ENCODE measurements around the gene TNIK.

Gene TNIK

DNA sequence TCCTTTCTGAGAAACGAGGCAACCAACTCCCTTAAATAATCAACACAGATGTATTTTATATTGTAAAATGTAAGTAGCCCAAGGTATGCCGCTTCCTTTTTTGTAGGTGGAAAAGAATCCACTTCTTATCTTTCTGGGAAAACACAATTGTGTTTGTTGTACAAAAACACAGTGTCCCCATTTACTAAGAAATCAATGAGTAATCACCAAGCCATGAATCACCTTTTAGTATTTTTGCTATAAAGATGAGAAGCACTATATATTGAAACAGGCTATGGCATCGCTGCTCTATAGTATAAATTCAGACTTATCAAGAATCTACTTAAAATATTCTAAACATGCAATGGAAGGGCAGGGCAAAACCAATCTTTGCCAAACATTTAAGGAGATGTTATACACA, 104.0 kb downstream of the TNIK start:
- Histone ChIP-seq H3K4me3 (ENCODE audit: low read length) (no peak overlapping the region), H3K27me3 (replicated peaks; ENCODE audit: control insufficient read depth, insufficient read depth, low read length) (peaks cover 4% of the 10 kb centered on the region), H3K4me1 (ENCODE audit: control insufficient read depth, insufficient read depth, low read length) (peaks cover 26% of the 10 kb centered on the region), H3K9me3 (ENCODE audit: control insufficient read depth, low read length) (no peaks in the 10 kb centered on the region), H3K36me3 (ENCODE audit: control insufficient read depth, insufficient read depth, low read length, severe bottlenecking) (no peaks in the 10 kb centered on the region), H3K9ac (ENCODE audit: low read length) (no peak overlapping the region)
- DNase-seq (ENCODE audit: low read depth): no peak

DNA sequence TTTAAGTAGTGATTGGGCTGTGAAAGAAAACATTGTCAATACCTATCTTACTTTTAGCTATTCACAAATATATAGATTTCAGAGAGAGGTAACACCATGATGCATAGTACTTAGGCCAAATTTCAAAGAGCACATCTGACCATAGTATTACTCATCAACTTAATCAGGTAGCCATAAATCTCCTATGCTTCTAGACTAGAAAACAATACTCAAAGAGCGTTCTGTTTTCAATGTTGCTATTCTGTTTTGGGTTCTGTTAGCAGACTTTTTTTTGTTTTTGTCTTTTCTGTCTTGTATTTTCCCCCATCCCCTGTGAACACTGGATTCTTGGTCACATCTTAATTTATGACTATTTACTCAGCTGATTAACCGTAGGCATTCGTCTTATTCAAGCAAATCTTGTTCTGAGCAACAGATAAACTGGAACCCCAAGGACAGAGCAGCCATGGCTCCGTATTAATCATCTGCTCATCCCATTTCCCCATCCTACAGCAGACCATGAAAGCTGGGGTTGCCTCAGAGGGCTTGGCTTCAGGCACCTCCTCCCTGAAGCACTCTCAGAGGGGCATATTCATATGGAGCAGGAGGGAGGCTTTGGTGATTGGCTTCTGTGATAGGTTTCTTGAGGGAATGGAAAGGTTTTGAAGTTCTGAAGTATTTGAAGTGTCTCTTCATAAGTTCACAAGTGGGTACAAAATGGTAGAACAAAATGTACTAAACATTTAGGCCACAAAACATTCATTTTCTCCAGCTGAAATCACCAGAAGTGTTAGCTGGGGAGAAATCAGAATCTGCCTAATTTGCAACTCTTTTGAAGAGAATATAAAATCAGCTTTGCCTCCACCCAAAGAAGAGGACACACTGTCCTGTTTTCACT, 105.3 kb downstream of the TNIK start:
- Histone ChIP-seq H3K9ac (ENCODE audit: low read length) (no peak overlapping the region), H3K27me3 (replicated peaks; ENCODE audit: control insufficient read depth, insufficient read depth, low read length) (no peaks in the 10 kb centered on the region), H3K36me3 (ENCODE audit: control insufficient read depth, insufficient read depth, low read length, severe bottlenecking) (no peaks in the 10 kb centered on the region), H3K4me3 (ENCODE audit: low read length) (no peak overlapping the region), H3K9me3 (ENCODE audit: control insufficient read depth, low read length) (no peaks in the 10 kb centered on the region), H3K4me1 (ENCODE audit: control insufficient read depth, insufficient read depth, low read length) (peaks cover 27% of the 10 kb centered on the region)
- DNase-seq (ENCODE audit: low read depth): no peak

DNA sequence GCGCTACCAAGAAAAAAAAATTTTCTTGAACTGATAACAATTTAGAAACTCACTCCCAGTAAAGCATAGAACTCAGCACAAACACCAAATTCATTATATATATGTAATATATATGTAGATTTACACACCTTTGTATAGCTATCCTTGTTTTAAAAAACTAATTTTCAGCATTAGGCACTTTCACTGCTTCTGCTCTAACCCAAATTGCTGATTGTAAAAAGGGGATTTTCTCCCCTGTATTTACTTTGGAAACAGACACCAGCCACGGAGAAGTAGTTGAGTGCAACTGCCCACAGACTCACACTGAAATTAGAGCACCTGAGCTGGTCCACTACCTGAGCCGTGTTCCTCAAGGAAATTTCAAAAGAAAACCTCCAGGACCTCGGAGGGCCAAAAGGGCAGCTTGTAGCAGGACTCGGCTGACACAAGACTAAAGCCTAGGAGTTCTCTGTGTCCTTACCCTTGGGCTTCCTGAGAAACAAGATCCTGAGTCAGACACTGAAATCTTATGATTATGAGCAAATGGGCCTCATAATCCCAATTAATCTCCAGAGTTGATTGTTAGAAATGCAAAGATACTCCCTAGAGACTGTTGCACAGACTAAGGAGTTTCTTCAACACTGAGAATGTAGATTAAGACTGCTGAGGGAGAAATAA, 106.0 kb downstream of the TNIK start:
- Histone ChIP-seq H3K9me3 (ENCODE audit: control insufficient read depth, low read length) (no peaks in the 10 kb centered on the region), H3K9ac (ENCODE audit: low read length) (no peak overlapping the region), H3K4me1 (ENCODE audit: control insufficient read depth, insufficient read depth, low read length) (peaks cover 25% of the 10 kb centered on the region), H3K4me3 (ENCODE audit: low read length) (no peak overlapping the region), H3K27me3 (replicated peaks; ENCODE audit: control insufficient read depth, insufficient read depth, low read length) (no peaks in the 10 kb centered on the region), H3K36me3 (ENCODE audit: control insufficient read depth, insufficient read depth, low read length, severe bottlenecking) (no peaks in the 10 kb centered on the region)
- no peak for DNase-seq (ENCODE audit: low read depth)

DNA sequence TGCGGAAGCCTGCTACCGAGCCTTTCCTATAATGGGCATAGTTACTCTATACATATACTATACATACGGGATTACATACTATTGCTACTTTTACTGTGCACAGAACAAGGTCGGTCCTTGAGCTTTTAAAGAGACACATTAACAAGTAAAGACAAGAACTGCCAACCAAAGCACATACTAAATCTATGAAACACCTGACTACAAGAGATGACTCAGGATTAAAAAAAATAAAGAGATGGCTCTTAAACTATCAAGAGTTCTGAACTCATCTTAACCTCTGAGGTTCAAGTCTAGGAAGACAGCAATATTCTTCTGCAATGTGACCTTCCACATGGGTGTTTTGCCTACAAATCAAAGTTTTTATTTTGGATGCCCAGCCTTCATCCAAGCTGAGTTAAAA, 106.8 kb downstream of the TNIK start:
- Histone ChIP-seq H3K9me3 (ENCODE audit: control insufficient read depth, low read length) (no peaks in the 10 kb centered on the region), H3K4me3 (ENCODE audit: low read length) (no peak overlapping the region), H3K4me1 (ENCODE audit: control insufficient read depth, insufficient read depth, low read length) (peaks cover 23% of the 10 kb centered on the region), H3K27me3 (replicated peaks; ENCODE audit: control insufficient read depth, insufficient read depth, low read length) (no peaks in the 10 kb centered on the region), H3K9ac (ENCODE audit: low read length) (no peak overlapping the region), H3K36me3 (ENCODE audit: control insufficient read depth, insufficient read depth, low read length, severe bottlenecking) (no peaks in the 10 kb centered on the region)
- no peak for DNase-seq (ENCODE audit: low read depth)

DNA sequence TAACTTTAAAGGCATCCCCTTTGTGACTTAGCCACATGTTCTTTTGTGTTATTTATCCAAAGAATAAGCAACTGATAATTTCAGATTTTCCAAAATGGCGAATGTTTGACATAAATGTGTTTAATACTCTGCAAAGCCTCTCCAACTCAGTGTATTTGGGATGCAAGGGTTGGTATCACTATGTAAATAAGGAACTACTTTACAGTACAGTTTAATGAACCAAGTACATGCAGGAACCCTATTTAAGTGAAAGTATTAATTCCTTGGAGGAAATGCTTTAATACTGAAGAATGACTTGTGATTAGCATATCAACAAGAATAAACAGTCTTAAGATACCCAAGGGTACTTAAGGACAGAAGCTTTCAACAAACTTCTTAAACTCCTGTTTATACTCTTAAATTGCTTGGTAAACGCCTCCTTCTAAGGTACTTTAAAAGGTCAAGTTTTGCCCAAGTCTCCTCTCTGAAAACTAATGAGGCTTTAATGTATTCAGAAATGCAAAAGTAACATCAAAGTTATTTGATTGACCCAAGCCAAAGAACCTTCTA, 107.7 kb downstream of the TNIK start:
- H3K4me3 ChIP-seq (ENCODE audit: low read length): no peak overlapping the region
- no peaks in the 10 kb centered on the region for H3K36me3 ChIP-seq (ENCODE audit: control insufficient read depth, insufficient read depth, low read length, severe bottlenecking)
- H3K4me1 ChIP-seq (ENCODE audit: control insufficient read depth, insufficient read depth, low read length): peaks cover 31% of the 10 kb centered on the region
- no peak overlapping the region for H3K9ac ChIP-seq (ENCODE audit: low read length)
- no peak for DNase-seq (ENCODE audit: low read depth)
- H3K27me3 ChIP-seq (replicated peaks; ENCODE audit: control insufficient read depth, insufficient read depth, low read length): no peaks in the 10 kb centered on the region
- H3K9me3 ChIP-seq (ENCODE audit: control insufficient read depth, low read length): no peaks in the 10 kb centered on the region

DNA sequence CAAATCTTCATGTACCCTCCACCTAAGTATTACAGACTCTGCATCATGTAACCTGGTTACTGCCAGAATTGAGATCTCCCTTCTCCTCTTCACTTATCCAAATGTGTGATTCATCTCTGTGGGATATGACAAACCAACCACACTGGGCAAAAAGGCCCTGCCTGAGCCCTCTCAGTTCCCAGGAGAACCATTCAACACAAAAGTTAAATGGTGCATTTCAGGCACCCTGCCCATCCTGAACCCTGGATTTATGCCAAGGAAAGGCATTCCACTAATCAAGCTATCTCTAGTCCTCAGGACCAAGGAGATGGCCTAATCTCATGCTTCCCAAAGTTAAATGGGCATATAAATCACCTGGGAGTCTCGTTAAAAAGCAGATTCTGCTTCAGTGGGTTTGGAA, 108.5 kb downstream of the TNIK start:
- no peaks in the 10 kb centered on the region for H3K9me3 ChIP-seq (ENCODE audit: control insufficient read depth, low read length)
- H3K27me3 ChIP-seq (replicated peaks; ENCODE audit: control insufficient read depth, insufficient read depth, low read length): no peaks in the 10 kb centered on the region
- H3K36me3 ChIP-seq (ENCODE audit: control insufficient read depth, insufficient read depth, low read length, severe bottlenecking): no peaks in the 10 kb centered on the region
- H3K4me1 ChIP-seq (ENCODE audit: control insufficient read depth, insufficient read depth, low read length): peaks cover 36% of the 10 kb centered on the region
- no peak overlapping the region for H3K4me3 ChIP-seq (ENCODE audit: low read length)
- no peak overlapping the region for H3K9ac ChIP-seq (ENCODE audit: low read length)
- DNase-seq (ENCODE audit: low read depth): peak; percentile 49

DNA sequence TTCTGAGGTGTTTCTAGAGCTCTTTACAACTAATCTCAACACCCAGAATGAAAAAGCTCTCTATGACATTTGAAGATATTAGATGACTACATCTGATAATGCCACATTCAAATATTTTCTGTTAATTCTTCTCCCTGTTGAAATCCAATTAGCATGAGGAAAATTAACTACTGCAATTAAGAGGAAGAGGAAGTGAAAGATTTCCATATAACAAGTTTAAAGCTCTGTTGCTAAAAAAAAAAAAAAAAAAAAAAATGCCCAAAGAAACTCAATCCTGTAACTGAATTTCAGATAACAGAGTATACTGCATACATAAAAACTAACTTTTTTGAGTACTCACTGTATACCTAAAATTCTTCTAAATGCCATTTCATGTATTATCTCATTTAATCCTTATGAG, 109.8 kb downstream of the TNIK start:
- no peaks in the 10 kb centered on the region for H3K36me3 ChIP-seq (ENCODE audit: control insufficient read depth, insufficient read depth, low read length, severe bottlenecking)
- H3K27me3 ChIP-seq (replicated peaks; ENCODE audit: control insufficient read depth, insufficient read depth, low read length): no peaks in the 10 kb centered on the region
- H3K4me1 ChIP-seq (ENCODE audit: control insufficient read depth, insufficient read depth, low read length): peaks cover 36% of the 10 kb centered on the region
- H3K4me3 ChIP-seq (ENCODE audit: low read length): no peak overlapping the region
- no peak overlapping the region for H3K9ac ChIP-seq (ENCODE audit: low read length)
- H3K9me3 ChIP-seq (ENCODE audit: control insufficient read depth, low read length): no peaks in the 10 kb centered on the region
- DNase-seq (ENCODE audit: low read depth): no peak

DNA sequence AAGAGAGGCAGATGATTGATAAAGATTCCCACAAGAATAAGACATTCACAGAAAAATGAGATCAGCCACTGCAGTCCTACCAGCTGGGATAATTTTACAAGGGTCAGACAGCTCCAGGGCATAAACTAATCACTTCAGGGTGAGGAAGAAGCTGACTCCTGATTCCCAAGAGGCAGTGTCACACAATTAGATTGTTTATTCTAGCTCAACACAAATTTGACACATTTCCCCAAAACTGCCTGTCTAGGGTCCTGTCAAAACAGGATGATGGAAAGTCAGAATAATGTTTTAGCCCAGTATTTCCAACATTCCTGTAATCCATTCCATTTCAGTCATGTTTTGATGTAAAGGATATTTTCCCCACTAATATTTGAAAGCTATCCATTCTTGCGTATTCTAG, 110.8 kb downstream of the TNIK start:
- Histone ChIP-seq H3K27me3 (replicated peaks; ENCODE audit: control insufficient read depth, insufficient read depth, low read length) (no peaks in the 10 kb centered on the region), H3K4me3 (ENCODE audit: low read length) (no peak overlapping the region), H3K9ac (ENCODE audit: low read length) (no peak overlapping the region), H3K36me3 (ENCODE audit: control insufficient read depth, insufficient read depth, low read length, severe bottlenecking) (no peaks in the 10 kb centered on the region), H3K9me3 (ENCODE audit: control insufficient read depth, low read length) (no peaks in the 10 kb centered on the region), H3K4me1 (ENCODE audit: control insufficient read depth, insufficient read depth, low read length) (peaks cover 26% of the 10 kb centered on the region)
- DNase-seq (ENCODE audit: low read depth): peak; percentile 10

DNA sequence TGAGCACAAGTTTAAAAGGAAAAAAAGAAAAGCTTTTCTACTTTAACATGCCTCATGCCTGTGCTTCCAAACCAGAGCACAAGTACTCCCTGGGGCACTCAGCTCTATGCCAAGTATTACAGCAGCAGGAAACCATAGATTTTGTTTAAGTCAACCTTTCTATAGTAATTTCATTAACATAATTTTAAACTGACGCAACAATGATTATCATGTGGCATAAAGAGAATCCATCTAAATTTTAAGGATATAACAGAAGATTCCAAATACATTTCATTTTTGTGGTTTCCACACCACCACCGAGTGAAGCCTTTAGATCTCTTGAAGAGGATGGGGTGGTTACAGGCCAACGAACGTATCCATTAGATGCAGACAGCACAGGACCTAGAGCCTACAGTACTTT, 112.1 kb downstream of the TNIK start:
- H3K36me3 ChIP-seq (ENCODE audit: control insufficient read depth, insufficient read depth, low read length, severe bottlenecking): no peaks in the 10 kb centered on the region
- no peaks in the 10 kb centered on the region for H3K27me3 ChIP-seq (replicated peaks; ENCODE audit: control insufficient read depth, insufficient read depth, low read length)
- no peak overlapping the region for H3K4me3 ChIP-seq (ENCODE audit: low read length)
- no peak overlapping the region for H3K9ac ChIP-seq (ENCODE audit: low read length)
- DNase-seq (ENCODE audit: low read depth): peak; percentile 61
- no peaks in the 10 kb centered on the region for H3K9me3 ChIP-seq (ENCODE audit: control insufficient read depth, low read length)
- H3K4me1 ChIP-seq (ENCODE audit: control insufficient read depth, insufficient read depth, low read length): peaks cover 23% of the 10 kb centered on the region

DNA sequence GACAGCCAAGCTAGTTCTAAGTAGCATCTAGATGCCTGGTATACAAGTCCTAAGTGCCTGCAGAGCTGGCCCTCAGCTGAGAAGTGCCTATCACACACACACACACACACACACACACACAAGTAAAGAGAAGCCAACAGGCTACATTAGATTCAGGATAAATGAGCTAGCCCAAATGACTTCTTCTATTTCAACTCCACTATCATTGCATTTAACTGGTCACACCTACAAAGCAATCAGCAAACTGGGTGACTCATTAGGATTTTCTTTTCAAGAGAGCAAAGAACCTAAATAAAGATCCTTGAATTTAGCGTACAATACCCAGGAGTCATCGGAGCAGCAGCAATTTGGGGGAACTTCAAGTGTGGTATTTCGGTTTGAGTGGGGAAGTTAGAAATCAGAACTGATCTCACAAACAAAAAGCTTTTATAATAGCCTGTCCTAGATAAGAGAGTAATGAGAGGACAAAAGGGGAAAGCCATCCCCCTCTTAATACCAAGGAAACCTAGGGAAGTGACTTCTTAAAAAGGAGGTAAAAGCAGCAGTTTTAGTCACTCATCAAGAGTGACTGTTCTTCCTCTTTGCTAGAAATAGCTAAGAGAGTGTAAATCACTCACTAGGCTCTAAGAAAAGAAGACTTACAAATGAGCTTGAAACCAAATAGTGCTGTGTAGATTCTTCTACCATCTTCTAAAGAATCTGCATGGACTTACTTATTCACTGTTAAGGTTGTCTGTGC, 112.7 kb downstream of the TNIK start:
- Histone ChIP-seq H3K36me3 (ENCODE audit: control insufficient read depth, insufficient read depth, low read length, severe bottlenecking) (no peaks in the 10 kb centered on the region), H3K9me3 (ENCODE audit: control insufficient read depth, low read length) (no peaks in the 10 kb centered on the region), H3K4me3 (ENCODE audit: low read length) (no peak overlapping the region), H3K27me3 (replicated peaks; ENCODE audit: control insufficient read depth, insufficient read depth, low read length) (no peaks in the 10 kb centered on the region), H3K9ac (ENCODE audit: low read length) (no peak overlapping the region), H3K4me1 (ENCODE audit: control insufficient read depth, insufficient read depth, low read length) (peaks cover 23% of the 10 kb centered on the region)
- no peak for DNase-seq (ENCODE audit: low read depth)

Data from adipocyte (in vitro differentiated cells).